Peyer's patch (tissue), 4 donors: Measurements from ENCODE around the gene NELL1.

Experiments used
- CTCF ChIP-seq, 6 experiments: fragments of 450-650 bp in 4 of 6; fragments of 200-600 bp in 2 of 6; sonication (generic) in 1 of 6; IDR thresholded peaks; one replicate each; pipeline ENCODE4 v1.5.1; 2017 to 2019; ENCODE audit warnings: antibody characterized with exemption in 6 of 6, mild to moderate bottlenecking in 3 of 6, moderate library complexity in 1 of 6
- POLR2A ChIP-seq, 2 donors: fragments of 450-650 bp; IDR thresholded peaks; one replicate each; pipeline ENCODE4 v1.5.1; 2017; ENCODE audit warnings: antibody characterized with exemption in 2 of 2, mild to moderate bottlenecking in 2 of 2, moderate library complexity in 2 of 2

- TF ChIP-seq CTCF (IDR thresholded peaks at IDR 0.05) (no peak), POLR2A (IDR thresholded peaks at IDR 0.05) (no peak)
These were observed 199.7 kb downstream of the NELL1 start for GRCh38 chr11:20869123-20869522.
